Measurements from ENCODE around the gene MTHFS.

DNA sequence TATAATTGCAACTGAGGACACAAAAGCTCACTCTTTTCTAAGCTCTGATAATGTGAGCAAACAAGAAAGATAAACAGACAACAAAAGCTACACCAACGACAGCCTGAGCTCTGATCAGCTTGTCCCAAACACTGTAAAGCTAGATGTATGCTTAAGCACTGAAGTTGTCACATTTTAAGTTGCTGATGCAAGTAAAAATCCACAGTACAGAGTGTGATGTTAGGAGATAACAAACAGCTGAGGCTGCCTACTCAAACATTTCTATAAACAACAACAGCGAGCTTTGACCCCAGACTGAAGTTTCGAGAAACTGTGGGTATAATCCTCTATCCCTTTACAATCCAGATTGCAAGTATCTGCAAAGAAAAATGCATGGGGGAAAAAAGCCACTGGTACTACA, 10.7 kb downstream of the MTHFS start:
- no peak for TF ChIP-seq EZH2 (IDR thresholded peaks at IDR 0.05; ENCODE audit: insufficient read depth, poor library complexity, severe bottlenecking)
- TF ChIP-seq EZH2phosphoT487 (IDR thresholded peaks at IDR 0.05; ENCODE audit: insufficient read depth, low read depth) = no peak
